Mesenchymal stem cell (in vitro differentiated cells and primary cell): ENCODE results near the gene GPHN.
A peak's percentile ranks its signal among the peaks of the same experiment; 100 is the strongest.

ENCODE experiments used
- DNase-seq: peaks from one replicate; pipeline ENCODE4 v3.0.0-alpha.2; 2013
- H2AFZ ChIP-seq: one replicate; pipeline ENCODE4 v1.6.1; 2013; ENCODE audit warnings: low read depth, mild to moderate bottlenecking, control low read depth, inconsistent platforms, low read length, moderate library complexity
- H2AK5ac ChIP-seq: 2 replicates; pipeline ENCODE4 v1.6.1; 2013; ENCODE audit warnings: low read length, moderate library complexity, mild to moderate bottlenecking, inconsistent platforms; ENCODE audit not compliant: severe bottlenecking
- H2BK120ac ChIP-seq: one replicate; pipeline ENCODE4 v1.6.1; 2013; ENCODE audit warnings: low read depth, mild to moderate bottlenecking, inconsistent platforms, low read length, moderate library complexity
- H2BK12ac ChIP-seq, 2 experiments: one replicate each; pipeline ENCODE4 v1.6.1; 2013; ENCODE audit warnings: inconsistent platforms in 2 of 2, low read length in 2 of 2, mild to moderate bottlenecking in 2 of 2, moderate library complexity in 2 of 2, control low read depth in 1 of 2
- H2BK15ac ChIP-seq: one replicate; pipeline ENCODE4 v1.6.1; 2013; ENCODE audit warnings: mild to moderate bottlenecking, low read depth, inconsistent platforms; ENCODE audit not compliant: poor library complexity, severe bottlenecking
- H2BK5ac ChIP-seq: 2 replicates; pipeline ENCODE4 v1.6.1; 2013; ENCODE audit warnings: low read depth, mild to moderate bottlenecking, low read length, control low read depth, inconsistent platforms; ENCODE audit not compliant: poor library complexity, severe bottlenecking
- H3K14ac ChIP-seq, 2 experiments: one replicate each; pipeline ENCODE4 v1.6.1; 2013; ENCODE audit warnings: inconsistent platforms in 2 of 2, low read length in 2 of 2, control low read depth in 1 of 2, mild to moderate bottlenecking in 1 of 2, moderate library complexity in 1 of 2
- H3K18ac ChIP-seq, 2 experiments: one replicate each; pipeline ENCODE4 v1.6.1; 2013; ENCODE audit warnings: inconsistent platforms in 2 of 2, low read length in 2 of 2, control low read depth in 1 of 2, low read depth in 1 of 2, mild to moderate bottlenecking in 1 of 2
- H3K23ac ChIP-seq, 2 experiments: one replicate each; pipeline ENCODE4 v1.6.1; 2013; ENCODE audit warnings: inconsistent platforms in 2 of 2, low read length in 2 of 2, mild to moderate bottlenecking in 2 of 2, moderate library complexity in 2 of 2, control low read depth in 1 of 2
- H3K27ac ChIP-seq: 2 replicates; pipeline ENCODE4 v1.5.1; 2013; ENCODE audit warnings: mild to moderate bottlenecking, moderate library complexity, low read length, control low read depth, inconsistent platforms; ENCODE audit not compliant: poor library complexity, severe bottlenecking
- H3K27me3 ChIP-seq, 2 experiments: 2 replicates each; pipeline versions ENCODE4 v1.6.1 to v1.7.0; 2013; ENCODE audit warnings: low read length in 2 of 2, mild to moderate bottlenecking in 2 of 2, moderate library complexity in 2 of 2, control low read depth in 1 of 2, inconsistent platforms in 1 of 2; ENCODE audit not compliant: control insufficient read depth in 1 of 2, insufficient read depth in 1 of 2
- H3K36me3 ChIP-seq, 2 experiments: 2 replicates each; pipeline versions ENCODE4 v1.6.1 to v1.7.0; 2013; ENCODE audit warnings: low read length in 2 of 2, control low read depth in 1 of 2, inconsistent platforms in 1 of 2, low read depth in 1 of 2, mild to moderate bottlenecking in 1 of 2; ENCODE audit not compliant: insufficient read depth in 2 of 2, control insufficient read depth in 1 of 2
- H3K4ac ChIP-seq, 2 experiments: one replicate each; pipeline ENCODE4 v1.6.1; 2013; ENCODE audit warnings: inconsistent platforms in 2 of 2, low read length in 2 of 2, mild to moderate bottlenecking in 2 of 2, moderate library complexity in 2 of 2, control low read depth in 1 of 2, low read depth in 1 of 2
- H3K4me1 ChIP-seq: 2 replicates; pipeline ENCODE4 v1.6.1; 2013; ENCODE audit warnings: low read depth, low read length, control low read depth; ENCODE audit not compliant: control insufficient read depth, insufficient read depth
- H3K4me2 ChIP-seq: 2 replicates; pipeline ENCODE4 v1.6.1; 2013; ENCODE audit warnings: low read length, mild to moderate bottlenecking, inconsistent platforms; ENCODE audit not compliant: poor library complexity, severe bottlenecking
- H3K4me3 ChIP-seq, 2 experiments: 2 replicates each; pipeline versions ENCODE4 v1.5.1 to v1.7.0; 2013; ENCODE audit warnings: low read length in 2 of 2, mild to moderate bottlenecking in 2 of 2, control low read depth in 1 of 2, low read depth in 1 of 2; ENCODE audit not compliant: insufficient read depth in 1 of 2
- H3K79me1 ChIP-seq: replicated peaks from 2 replicates; pipeline ENCODE4 v1.6.1; 2013; ENCODE audit warnings: mild to moderate bottlenecking, control low read depth, low read length, inconsistent platforms; ENCODE audit not compliant: poor library complexity, severe bottlenecking
- H3K9ac ChIP-seq: 2 replicates; pipeline ENCODE4 v1.7.0; 2013; ENCODE audit warnings: mild to moderate bottlenecking, low read length, moderate library complexity
- H3K9me3 ChIP-seq: 2 replicates; pipeline ENCODE4 v1.7.0; 2013; ENCODE audit warnings: mild to moderate bottlenecking, low read length; ENCODE audit not compliant: control insufficient read depth
- H4K8ac ChIP-seq: one replicate; pipeline ENCODE4 v1.6.1; 2013; ENCODE audit warnings: inconsistent platforms, mild to moderate bottlenecking, low read length, moderate library complexity
- H4K91ac ChIP-seq: one replicate; pipeline ENCODE4 v1.6.1; 2013; ENCODE audit warnings: mild to moderate bottlenecking, low read length, inconsistent platforms
- WGBS: methylation state at CpG from one replicate; pipeline ENCODE4 v1.1.7; 2013; ENCODE audit warnings: mixed read lengths; 5-methylcytosine and 5-hydroxymethylcytosine counted together

Gene GPHN

DNA sequence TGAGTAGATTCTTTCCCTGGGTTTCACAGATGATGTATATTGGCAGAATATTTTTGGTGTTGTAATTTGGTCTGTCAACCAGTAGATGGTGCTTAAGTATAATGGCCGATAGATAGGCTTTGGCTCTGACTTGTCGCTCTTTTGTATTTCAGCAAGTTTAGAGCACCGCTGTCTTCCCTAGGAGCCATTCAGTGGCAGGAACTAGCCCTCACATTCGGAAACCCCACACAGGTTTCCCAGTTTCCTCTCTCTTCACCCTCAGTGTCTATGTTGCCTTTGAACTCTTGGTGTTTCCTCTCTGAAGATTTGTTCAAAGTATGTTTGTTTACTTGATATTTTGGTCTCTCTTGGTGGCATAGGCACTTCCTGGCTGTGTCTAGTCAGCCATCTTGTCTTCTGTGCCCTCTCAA, 102.2 kb downstream of the GPHN start:
- Histone ChIP-seq H2BK120ac (no peak overlapping the region), H2AK5ac (no peak overlapping the region), H3K9ac (no peak overlapping the region), H3K4me3 (no peak overlapping the region), H3K36me3 (no peaks in the 10 kb centered on the region), H3K18ac (no peak overlapping the region), H2BK5ac (no peak overlapping the region), H4K91ac (no peak overlapping the region), H3K27ac (no peak overlapping the region), H3K79me1 (peaks cover 3% of the 10 kb centered on the region), H3K23ac (no peak overlapping the region), H3K9me3 (peaks cover 2% of the 10 kb centered on the region), H3K4ac (no peak overlapping the region), H3K4me2 (no peak overlapping the region), H2BK12ac (no peak overlapping the region), H3K27me3 (no peaks in the 10 kb centered on the region), H3K4me1 (no peaks in the 10 kb centered on the region), H4K8ac (no peak overlapping the region), H3K14ac (no peak overlapping the region), H2BK15ac (no peak overlapping the region), H2AFZ (no peak overlapping the region)
- WGBS = 84% methylated on average over 4 of the region's 4 CpGs
- DNase-seq = peak; percentile 13

DNA sequence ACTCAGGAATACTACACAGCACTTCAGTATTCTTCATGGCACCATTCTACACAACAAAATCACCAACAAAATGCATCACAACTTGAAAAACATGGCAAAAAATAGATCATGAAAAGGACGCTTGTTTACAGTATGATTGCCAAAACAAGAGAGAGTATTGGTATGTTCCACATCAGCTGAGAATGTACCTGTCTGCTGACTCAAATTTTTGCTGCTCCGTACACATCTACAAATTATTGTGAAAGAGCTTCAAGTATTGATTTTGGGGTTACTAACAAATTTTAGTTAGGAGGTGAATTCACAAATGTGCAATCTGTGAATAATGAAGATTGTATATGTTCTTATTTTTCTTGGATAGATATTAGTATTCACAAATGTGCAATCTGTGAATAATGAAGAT, 105.4 kb downstream of the GPHN start:
- no peak overlapping the region for H4K8ac ChIP-seq
- WGBS = 100% methylated on average over 2 of the region's 2 CpGs
- peaks cover 7% of the 10 kb centered on the region for H3K9me3 ChIP-seq
- H3K9ac ChIP-seq = no peak overlapping the region
- no peaks in the 10 kb centered on the region for H3K27me3 ChIP-seq
- H2AFZ ChIP-seq = no peak overlapping the region
- H4K91ac ChIP-seq = no peak overlapping the region
- no peak overlapping the region for H3K14ac ChIP-seq
- no peak overlapping the region for H3K23ac ChIP-seq
- H3K36me3 ChIP-seq = no peaks in the 10 kb centered on the region
- no peak overlapping the region for H2BK12ac ChIP-seq
- no peak for DNase-seq
- H2BK15ac ChIP-seq = no peak overlapping the region
- H3K4me1 ChIP-seq = no peaks in the 10 kb centered on the region
- peaks cover 13% of the 10 kb centered on the region for H3K79me1 ChIP-seq
- no peak overlapping the region for H3K18ac ChIP-seq
- no peak overlapping the region for H2BK120ac ChIP-seq
- H3K4me2 ChIP-seq = no peak overlapping the region
- no peak overlapping the region for H2BK5ac ChIP-seq
- H3K4me3 ChIP-seq = no peak overlapping the region
- H2AK5ac ChIP-seq = no peak overlapping the region
- H3K27ac ChIP-seq = no peak overlapping the region
- H3K4ac ChIP-seq = no peak overlapping the region

GRCh38 chr14:66619952-66620351, 112.0 kb downstream of the GPHN start:
- Histone ChIP-seq H3K4me3 (no peak overlapping the region), H3K79me1 (peaks cover 21% of the 10 kb centered on the region), H3K4ac (no peak overlapping the region), H2AK5ac (no peak overlapping the region), H3K9me3 (peaks cover 5% of the 10 kb centered on the region), H3K36me3 (no peaks in the 10 kb centered on the region), H2BK5ac (no peak overlapping the region), H3K9ac (no peak overlapping the region), H2BK15ac (no peak overlapping the region), H3K27ac (no peak overlapping the region), H2BK120ac (no peak overlapping the region), H3K18ac (no peak overlapping the region), H2BK12ac (no peak overlapping the region), H3K23ac (no peak overlapping the region), H4K91ac (no peak overlapping the region), H2AFZ (no peak overlapping the region), H3K4me2 (no peak overlapping the region), H3K4me1 (no peaks in the 10 kb centered on the region), H3K27me3 (no peaks in the 10 kb centered on the region), H4K8ac (no peak overlapping the region), H3K14ac (no peak overlapping the region)
- 97% methylated on average over 2 of the region's 2 CpGs for WGBS
- no peak for DNase-seq

DNA sequence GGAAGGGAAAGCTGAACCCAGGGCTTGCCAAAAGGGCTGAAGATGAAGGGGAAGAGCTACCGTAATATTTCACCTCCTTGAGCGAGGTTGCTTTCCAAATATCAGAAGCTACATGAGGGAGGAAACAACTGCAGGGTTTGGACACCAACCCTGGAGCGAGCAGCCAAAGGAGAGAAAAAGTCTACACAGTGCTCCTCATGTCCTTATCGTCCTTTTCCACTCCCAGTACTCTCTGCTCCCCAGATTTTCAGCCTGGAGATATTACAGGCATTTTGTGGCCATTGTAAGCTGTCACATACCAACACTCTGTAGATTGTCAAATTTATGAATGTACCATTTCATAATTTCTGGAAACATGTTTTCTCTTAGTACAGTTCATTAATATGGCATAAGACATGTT, 115.9 kb downstream of the GPHN start:
- 83% methylated on average over 3 of the region's 4 CpGs for WGBS
- Histone ChIP-seq H4K91ac (no peak overlapping the region), H4K8ac (no peak overlapping the region)

More for the DNA sequence above, 115.9 kb downstream of the GPHN start:
- no peak overlapping the region for H3K4me2 ChIP-seq
- peak overlapping the region; percentile 39 for H2BK5ac ChIP-seq
- no peak overlapping the region for H2BK15ac ChIP-seq
- H3K9ac ChIP-seq = no peak overlapping the region
- DNase-seq = no peak
- no peak overlapping the region for H2BK120ac ChIP-seq
- no peak overlapping the region for H3K27ac ChIP-seq
- no peak overlapping the region for H2AK5ac ChIP-seq
- H3K4me1 ChIP-seq = no peaks in the 10 kb centered on the region
- no peaks in the 10 kb centered on the region for H3K36me3 ChIP-seq
- H3K4ac ChIP-seq = no peak overlapping the region
- no peak overlapping the region for H2AFZ ChIP-seq
- H3K27me3 ChIP-seq = no peaks in the 10 kb centered on the region
- H3K4me3 ChIP-seq = no peak overlapping the region
- H3K18ac ChIP-seq = no peak overlapping the region
- H3K14ac ChIP-seq = no peak overlapping the region
- H2BK12ac ChIP-seq = no peak overlapping the region
- peaks cover 13% of the 10 kb centered on the region for H3K79me1 ChIP-seq
- H3K23ac ChIP-seq = no peak overlapping the region
- H3K9me3 ChIP-seq = no peaks in the 10 kb centered on the region
